Measurements from ENCODE around the gene DPH7.

The DPH7 gene

GRCh38 chr9:137590469-137591383 is 12.0 kb upstream of the DPH7 start, which contains the start of gene ZMYND19:
Gene ZMYND19, minus strand, starts transcription at chr9:137590512. Its CDS starts 249 bp downstream, at chr9:137590263.
- H3K27ac ChIP-seq, result peak within 1 kb of the TSS; percentile 91
- peak; percentile 35 for TF ChIP-seq CTCF (conservative IDR thresholded peaks at IDR 0.05)

GRCh38 chr9:137590123-137590468 is 11.4 kb upstream of the DPH7 start:
- TF ChIP-seq CTCF (conservative IDR thresholded peaks at IDR 0.05), result no peak
- H3K27ac ChIP-seq, result peak overlapping the region; percentile 91

GRCh38 chr9:137589441-137590122 is 10.9 kb upstream of the DPH7 start:
- no peak for TF ChIP-seq CTCF (conservative IDR thresholded peaks at IDR 0.05)
- peak overlapping the region; percentile 91 for H3K27ac ChIP-seq

GRCh38 chr9:137588891-137589290 is 10.2 kb upstream of the DPH7 start:
- TF ChIP-seq CTCF (conservative IDR thresholded peaks at IDR 0.05), result no peak
- peak overlapping the region; percentile 91 for H3K27ac ChIP-seq

GRCh38 chr9:137588311-137588710 is 9.6 kb upstream of the DPH7 start:
- peak overlapping the region; percentile 91 for H3K27ac ChIP-seq
- no peak for TF ChIP-seq CTCF (conservative IDR thresholded peaks at IDR 0.05)

GRCh38 chr9:137586854-137587253 is 8.1 kb upstream of the DPH7 start:
- no peak for TF ChIP-seq CTCF (conservative IDR thresholded peaks at IDR 0.05)
- peak overlapping the region; percentile 91; the same call in 1 of the 2 replicates for H3K27ac ChIP-seq

GRCh38 chr9:137583957-137584356 is 5.2 kb upstream of the DPH7 start:
- no peak for TF ChIP-seq CTCF (conservative IDR thresholded peaks at IDR 0.05)
- H3K27ac ChIP-seq, result no peak overlapping the region
